Endometrial microvascular endothelial cells (primary cell): Measurements from ENCODE around the gene PHTF1. TPM values are rescaled to one million over a fixed set of nuclear protein-coding genes. Genes with fewer than 3 reads are reported as not detected.

Experiments
- in situ Hi-C: cut with HindIII; loops from 2 replicates; pipeline ENCODE4 v1.10.0; 2017; ENCODE audit warnings: low sequenced_read_pairs, low pct_unique_long_range_greater_than_20kb; ENCODE audit errors: inconsistent ontology term
- total RNA-seq: library from RNA; depleted of rRNA; stranded (reverse); fragments of >200 nt; gene quantifications from one replicate; pipeline ENCODE4 v1.2.3, GENCODE V29; 2015; ENCODE audit errors: inconsistent ontology term

Gene PHTF1
- total RNA-seq, 1 donor from 2014 or later, result 37.2 TPM

DNA sequence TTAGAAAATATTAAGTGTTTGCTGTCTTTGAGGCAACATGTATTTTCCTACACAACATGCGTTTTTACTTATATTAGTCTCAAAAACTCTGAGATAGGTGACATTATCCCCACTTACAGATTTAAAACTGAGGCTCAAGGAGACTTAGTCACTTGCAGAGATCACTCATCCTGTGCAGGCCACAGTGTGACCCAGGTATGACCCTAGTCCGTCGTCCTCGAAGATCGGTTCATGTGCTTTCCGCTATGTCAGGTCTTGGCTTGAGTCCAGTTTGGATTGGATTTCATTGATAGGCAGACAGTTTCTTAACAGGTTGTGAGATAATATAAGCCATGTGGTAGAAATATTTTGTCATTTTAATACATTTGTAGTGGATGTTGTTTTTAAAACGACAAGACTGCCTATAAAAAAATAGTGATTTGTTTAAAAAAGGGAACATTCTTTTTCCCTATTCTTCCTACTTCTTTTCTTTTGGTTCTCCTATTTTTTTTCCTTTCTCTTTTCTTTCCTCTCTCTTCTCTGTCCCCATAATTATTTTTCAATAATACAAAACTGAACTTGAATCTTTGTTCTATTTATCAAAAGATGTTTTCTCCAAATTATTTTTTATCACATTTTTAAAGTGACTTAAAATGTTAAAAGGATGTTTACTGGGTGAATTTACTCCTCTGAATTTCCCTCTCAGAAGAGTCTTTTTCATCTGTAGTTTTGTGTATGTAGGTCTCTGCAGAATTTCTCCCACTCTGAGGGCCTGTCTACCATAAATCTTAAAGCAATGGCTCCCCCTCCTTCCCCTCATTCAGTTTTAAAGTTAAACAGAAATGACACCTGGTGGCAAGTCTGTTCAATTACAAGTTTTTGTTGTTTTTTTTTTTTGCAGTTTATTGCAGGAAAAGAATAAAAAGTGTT, 81.8 kb downstream of the PHTF1 start:
- in situ Hi-C loops, result no loop called here

DNA sequence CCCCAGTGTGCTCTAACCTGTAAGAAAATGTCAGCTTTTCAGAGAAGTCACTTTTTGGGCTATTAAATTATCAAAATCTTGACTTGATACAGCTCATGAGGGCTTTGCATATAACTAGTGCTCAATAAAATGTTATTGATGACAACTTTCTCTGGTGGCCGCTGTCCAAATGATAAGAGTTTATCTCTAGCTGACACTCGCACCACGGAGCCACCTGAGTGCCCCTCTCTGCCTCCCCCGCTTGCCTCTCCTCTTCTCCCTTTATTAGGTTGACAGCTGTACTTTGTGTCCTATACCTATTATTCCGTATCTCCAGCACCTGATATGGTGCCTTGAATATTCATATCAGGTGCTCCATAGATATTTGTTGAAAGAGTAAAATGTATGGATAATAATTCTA, 82.8 kb downstream of the PHTF1 start:
- in situ Hi-C loops, result no loop called here

DNA sequence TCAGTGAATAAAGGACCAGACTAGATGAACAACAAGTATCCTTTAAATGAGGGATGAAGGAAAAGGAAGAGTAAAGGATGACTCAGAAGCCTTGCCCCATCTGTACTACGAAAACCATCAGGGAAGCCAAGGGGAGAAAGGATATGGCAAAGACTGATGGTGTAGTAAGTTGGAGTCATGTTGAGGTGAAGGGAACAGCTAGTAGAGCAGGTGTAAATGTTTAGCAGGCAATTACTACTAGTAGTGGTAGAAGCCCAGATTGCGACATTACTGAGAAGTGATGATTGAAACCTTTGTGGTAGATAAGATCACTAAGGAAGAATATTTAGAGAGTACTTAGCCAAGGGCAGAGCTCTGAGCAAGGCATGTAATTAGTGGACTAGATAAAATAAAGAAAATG, 84.0 kb downstream of the PHTF1 start:
- in situ Hi-C loops, result no loop called here

DNA sequence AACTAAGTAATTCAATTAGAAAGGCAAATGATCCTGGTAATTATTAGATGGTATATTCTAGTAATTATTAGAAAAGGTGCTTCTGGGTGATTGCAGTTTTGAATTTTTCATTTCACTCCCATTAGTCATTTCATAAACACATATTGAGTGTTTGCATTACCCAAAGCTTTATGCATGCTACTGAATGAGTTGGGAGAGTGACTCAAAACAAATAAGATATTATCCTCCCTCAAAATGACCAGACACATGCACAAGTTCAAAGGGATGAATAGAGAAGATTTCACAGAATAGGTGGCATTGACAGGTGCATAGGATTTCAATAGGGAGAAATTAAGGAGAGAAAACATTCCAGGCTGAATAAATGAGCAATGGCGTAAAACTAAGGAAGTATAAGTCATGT, 84.7 kb downstream of the PHTF1 start:
- in situ Hi-C loops, result no loop called here

DNA sequence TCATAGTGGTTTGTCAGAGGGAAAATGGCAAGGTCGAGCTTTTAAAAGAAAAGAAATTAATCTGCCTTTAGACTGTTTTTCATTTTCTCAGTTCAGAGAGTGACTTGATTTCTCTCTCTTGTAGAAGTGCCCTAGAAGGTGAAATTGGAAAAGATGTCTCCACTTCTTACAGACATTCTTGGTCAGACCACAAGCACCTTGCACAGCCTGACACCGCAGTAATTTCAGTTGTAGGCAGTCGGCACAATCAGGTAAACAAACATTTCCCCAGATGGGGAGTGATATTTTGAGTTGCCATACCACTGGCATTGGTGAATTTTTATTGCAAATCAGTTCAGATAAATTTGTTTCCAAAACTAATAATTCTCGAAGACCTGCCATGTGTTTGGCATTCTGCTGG, 86.8 kb downstream of the PHTF1 start:
- in situ Hi-C loops, result no loop called here

DNA sequence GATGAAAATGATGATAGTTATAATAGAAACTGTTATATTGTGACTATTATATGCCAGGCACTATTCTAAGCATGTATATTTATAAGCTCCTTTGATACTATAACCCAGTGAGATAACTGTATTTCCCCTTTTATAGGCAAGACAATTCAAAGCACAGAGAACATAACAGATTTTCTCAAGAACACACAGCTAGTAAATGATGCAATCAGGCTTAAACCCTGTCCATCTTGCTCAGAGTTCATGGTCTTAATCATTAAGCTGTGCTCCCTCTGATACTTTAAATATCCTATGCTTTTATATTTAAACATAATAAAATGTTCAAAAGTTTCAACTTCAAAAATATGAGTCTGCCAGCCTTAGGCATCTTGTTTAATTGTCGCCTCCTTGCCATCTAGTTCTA, 88.6 kb downstream of the PHTF1 start:
- in situ Hi-C loops, result no loop called here

DNA sequence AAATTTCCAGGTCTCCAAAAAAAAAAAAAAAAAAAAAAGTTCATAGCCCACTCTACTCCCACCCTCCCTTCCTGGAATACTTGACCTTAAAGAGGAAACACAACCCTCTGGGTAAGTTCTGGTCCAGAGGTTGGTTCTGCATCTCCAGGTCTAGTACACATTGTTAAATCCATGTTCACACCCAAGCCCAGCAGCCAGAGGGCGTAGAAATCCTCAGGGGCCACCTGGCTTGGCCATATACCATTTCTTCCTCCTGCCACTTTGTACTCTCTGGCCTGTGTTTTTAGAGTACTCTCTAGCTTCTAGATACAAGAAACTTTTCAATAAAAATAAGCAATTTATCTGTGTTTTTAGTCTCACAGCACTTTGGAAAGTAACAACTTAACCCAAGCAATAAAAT, 89.3 kb downstream of the PHTF1 start:
- in situ Hi-C loops, result no loop called here

DNA sequence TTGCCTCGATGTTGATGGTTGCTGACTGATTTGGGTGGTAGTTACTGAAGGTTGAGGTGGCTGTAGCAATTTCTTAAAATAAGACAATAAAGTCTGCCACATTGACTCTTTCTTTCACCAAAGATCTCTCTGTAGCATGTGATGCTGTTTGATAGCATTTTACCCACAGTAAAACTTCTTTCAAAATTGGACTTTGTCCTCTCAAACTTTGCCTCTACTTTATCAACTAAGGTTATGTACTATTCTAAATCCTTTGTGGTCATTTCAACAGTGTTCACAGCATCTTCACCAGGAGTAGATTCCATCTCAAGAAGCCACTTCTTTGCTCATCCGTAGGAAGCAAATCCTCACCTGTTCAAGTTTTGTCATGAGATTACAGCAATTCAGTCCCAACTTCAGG, 93.2 kb downstream of the PHTF1 start:
- in situ Hi-C loops, result no loop called here

DNA sequence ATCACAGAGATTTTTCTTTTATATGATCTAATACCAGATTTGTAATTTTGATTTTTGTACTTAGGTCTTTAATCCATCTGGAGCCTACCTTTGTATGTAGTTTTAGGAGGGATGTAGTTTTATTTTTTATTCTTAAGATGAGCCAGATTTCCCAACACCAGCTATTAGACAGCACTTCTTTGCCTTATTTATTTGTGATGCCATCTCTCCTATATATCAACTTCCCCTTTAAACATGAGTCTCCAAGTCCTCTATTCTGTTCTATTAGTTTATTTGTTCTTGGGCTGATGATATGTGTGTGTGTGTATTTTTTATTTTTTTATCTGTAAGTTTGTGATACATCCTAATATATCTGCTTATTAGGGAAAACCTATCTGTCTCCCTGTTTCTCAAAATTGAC, 94.2 kb downstream of the PHTF1 start:
- in situ Hi-C loops, result no loop called here

DNA sequence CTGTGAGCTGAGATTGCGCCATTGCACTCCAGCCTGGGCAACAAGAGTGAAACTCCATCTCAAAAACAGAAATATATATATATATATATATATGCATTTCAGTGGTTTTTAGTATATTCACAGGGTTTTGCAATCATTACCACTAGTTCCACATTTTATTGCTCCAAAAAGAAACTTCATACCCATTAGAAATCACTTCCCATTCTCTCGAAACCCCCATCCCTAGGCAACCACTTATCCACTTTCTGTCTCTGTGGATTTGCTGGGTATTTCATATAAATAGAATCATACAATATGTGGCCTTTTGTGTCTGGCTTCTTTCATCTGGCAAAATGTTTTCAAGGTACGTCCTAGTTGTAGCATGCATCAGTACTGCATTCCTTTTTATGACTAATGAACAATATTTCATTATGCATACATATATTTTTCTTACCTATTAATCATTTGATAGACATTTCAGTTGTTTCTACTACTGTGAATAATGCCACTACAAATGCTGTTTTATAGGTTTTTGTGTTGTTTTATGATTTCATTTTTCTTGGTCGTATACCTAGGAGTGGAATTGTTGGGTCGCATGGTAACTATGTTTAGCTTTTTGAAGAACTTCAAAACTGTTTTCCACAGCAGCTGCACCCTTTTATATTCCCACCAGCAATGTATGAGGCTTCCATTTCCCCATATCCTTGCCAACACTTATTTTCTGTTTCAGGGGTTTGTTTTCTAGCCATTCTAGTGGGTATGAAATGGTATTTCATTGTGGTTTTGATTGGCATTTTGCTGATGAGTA, 95.9 kb downstream of the PHTF1 start:
- in situ Hi-C loops, result no loop called here

DNA sequence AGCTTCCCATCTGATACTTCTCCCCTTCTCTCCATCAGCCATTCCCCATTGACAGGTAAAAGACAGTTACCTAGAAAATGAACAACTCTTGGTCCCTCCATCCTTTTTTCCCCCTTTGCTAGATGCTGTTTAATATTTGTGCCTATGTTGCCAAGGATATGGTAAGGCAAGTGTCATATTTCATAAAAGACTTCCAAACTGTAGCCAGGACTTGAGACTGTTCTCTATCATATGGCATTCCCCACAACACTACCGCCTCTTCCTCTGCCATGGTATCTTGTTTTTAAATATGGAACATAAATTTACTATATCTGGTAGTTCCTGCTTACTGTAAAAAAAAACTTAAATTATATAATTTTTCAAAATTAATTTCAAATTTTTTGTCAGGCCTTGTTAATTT, 97.2 kb downstream of the PHTF1 start:
- in situ Hi-C loops, result no loop called here

DNA sequence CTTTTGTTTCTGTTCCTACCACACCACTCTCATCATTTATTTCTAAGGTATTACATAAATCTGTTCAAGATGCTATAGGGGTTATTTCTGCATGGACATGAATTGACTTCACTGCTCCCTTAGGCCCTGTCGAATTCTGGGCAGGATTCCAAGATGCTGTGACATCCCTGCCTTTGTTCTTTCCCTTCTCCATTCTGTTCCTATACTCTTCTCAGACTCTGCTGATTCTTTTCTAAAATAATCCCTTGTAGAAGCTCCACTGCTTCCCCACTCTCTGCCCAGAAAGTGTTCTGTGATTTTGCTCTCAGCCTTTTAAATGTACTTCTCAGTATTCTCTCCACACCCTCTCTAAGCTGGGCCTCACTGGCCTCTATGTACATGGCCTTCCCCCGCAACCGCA, 99.2 kb downstream of the PHTF1 start:
- in situ Hi-C loops, result no loop called here

DNA sequence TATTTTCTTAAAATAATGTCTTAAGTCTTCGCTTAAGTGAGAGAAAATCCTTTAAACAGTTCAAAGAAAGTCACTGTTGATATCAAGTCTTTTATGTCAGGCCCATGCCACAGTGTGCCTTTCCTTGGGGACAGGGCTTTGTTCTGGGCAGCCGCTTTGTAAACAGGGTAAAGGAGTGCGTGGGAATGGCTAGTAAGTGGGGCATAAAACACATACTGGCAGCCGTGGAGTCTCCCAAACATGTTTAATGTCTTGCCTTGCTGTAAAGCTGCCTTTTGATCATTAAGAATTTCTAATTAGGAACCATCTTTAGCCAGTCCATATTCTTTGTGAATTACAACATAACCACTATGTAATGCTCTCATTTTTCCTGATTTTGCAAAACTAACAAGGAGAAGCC, 99.7 kb downstream of the PHTF1 start:
- in situ Hi-C loops, result no loop called here

DNA sequence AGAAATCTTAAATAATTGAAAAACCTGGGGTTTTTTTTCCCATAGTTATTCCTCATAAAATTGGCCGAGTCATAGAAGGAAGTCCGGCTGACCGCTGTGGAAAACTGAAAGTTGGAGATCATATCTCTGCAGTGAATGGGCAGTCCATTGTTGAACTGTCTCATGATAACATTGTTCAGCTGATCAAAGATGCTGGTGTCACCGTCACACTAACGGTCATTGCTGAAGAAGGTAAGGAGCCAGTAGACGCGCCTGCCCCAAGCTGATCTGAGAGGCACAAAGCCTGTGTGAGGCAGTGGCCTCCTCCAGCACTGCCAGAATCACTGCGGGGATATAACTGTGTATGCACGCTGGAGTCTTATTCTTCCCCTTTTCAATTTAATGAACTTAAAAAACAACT, 100.3 kb downstream of the PHTF1 start:
- in situ Hi-C loops, result no loop called here

DNA sequence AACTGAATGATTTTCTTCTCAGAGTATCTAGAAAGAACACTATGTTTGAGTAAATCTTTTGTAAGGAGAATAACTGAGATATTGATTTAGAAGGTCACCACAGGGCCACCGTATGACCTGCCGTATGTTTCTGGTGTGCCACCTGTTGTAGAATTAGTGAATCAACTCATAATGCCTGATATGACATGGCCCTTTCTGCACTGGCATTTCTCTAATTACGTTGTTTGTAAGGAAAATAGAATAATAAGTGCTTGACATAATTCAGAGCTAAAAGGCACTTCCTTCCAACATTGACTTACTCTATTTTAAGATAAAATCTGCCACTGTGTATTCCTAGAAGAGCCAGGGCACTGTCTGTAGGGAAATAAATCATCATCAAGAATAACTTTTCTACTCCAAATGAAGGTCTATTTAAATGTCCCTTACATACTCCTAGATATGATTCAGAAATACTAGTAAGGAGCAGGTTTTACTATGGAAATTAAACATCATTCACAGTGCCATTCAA, 101.7 kb downstream of the PHTF1 start:
- in situ Hi-C loops, result no loop called here

DNA sequence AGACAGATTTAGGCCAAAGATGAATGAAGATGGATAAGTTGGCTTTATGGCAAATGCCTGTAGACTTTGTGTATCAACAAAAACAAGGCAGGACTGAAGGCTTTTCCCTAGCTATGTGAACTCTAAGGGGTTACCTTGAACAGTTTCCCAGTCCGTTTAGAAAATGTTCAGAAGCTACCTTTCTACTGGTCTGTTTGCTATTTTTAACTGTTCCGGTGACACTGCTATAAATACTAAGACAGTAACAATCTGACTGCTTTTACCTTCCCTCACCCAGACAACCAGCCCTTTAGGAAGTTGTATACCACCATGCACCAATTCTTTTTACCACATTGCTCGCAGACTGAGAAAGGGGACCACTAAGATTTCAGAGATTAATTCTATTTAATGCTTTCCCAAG, 102.2 kb downstream of the PHTF1 start:
- in situ Hi-C loops, result no loop called here

DNA sequence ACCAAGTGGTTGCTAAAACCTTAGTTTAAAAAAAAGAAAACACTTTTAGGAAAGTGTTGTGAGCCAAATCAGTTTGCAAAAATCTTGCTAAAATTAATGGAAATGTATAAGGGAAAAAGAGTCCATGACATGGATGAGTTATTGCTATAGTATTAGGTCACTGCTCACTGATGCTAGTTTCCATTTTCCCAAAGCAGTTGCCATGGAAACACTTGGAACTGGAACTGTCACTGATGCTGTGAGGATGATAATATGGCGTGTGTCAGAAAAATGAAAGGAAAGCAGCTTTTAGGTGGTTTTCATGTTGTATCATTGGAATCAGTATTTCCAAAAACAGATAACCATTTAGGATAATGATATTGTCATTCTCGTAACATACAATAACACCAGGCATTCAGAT, 104.4 kb downstream of the PHTF1 start:
- in situ Hi-C loops, result no loop called here

DNA sequence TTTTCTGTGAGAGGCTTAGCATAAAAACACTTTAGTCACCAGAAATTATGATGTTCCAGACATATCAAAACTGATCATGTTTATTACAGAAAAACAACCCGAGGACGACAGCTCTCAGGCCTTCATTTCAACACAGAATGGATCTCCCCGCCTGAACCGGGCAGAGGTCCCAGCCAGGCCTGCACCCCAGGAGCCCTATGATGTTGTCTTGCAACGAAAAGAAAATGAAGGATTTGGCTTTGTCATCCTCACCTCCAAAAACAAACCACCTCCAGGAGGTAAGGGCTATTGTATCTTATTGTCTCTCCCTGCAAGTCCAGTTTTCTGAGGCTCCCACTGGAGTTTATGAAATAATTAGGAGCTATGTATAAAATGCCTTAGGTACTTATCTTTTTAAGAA, 105.5 kb downstream of the PHTF1 start:
- in situ Hi-C loops, result no loop called here

DNA sequence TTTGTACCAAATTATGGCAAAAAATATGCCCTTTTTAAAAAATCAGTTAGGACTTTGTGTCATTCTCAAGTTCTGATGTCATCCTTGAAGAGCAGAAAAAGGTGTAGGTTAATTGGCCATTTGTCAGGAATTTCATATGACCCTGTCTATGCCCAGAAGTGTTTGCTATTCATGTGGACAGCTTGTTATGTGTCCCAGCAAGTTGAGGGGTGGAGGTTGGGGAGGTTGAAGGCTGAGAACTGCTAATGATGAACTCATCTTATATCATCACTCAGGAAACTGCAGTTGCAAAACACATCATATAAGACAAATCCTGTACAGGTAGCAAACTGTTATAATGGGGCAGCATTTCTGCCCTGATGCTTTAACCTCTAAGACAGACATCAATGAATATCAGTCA, 106.5 kb downstream of the PHTF1 start:
- in situ Hi-C loops, result no loop called here

DNA sequence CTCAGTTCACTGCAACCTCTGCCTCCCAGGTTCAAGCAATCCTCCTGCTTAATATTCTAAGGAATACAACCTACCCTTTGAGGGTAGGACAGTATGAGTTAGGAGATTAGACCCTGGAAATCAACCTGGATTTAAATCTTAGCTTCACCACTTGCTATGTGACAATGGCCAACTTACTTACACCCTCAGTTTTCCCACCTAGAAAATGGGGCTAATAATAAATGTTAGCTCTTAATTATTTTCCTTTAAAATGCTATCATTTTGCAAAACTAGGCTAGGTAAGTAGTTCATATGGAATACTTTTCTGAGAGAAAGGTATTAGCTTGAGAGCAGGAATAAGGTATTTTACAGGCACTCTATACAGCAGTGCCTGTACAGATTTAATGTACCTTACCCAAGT, 110.8 kb downstream of the PHTF1 start:
- in situ Hi-C loops, result no loop called here
